ENCODE results near the gene IL17REL. TPM values are rescaled to one million over a fixed set of nuclear protein-coding genes. Genes with fewer than 3 reads are reported as not detected.

IL17REL gene
- total and polyA plus RNA-seq, 2 of the 13 experiments (the other 11 are each of a cell fraction or from before 2014, with no cell fraction given), result not detected

DNA sequence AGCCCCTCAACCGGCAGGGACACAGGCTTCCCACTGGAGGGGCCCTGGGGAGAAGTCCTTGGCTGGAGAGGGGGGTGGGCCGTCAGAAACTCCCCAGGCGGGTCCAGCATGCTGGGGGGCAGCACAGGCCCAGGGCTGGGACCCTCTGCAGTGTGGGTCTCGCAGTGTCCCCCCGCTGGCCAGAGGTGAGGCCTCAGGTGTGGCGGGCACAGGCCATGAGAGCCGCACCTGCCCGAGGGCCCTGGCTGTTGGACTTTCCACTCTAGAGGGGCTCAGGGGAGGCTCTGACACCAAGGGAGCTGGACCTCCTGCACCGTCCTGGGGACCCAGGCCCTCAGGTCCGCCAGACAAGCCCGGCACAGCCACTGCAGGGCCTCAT is 62.7 kb downstream of the IL17REL start (continued):
- TF ChIP-seq SAFB2 (CRISPR knock-in tag; IDR thresholded peaks at IDR 0.05; ENCODE audit: borderline replicate concordance, low read depth) (no peak), ZMYM4 (CRISPR knock-in tag; IDR thresholded peaks at IDR 0.05) (no peak), ZNF230 (CRISPR knock-in tag; IDR thresholded peaks at IDR 0.05) (0 out of 2 replicates have a peak, but pooled peaks have one; percentile 4), NFATC3 (CRISPR knock-in tag; IDR thresholded peaks at IDR 0.05) (0 out of 2 replicates have a peak, but pooled peaks have one; percentile 25), CBX1 (IDR thresholded peaks at IDR 0.05; ENCODE audit: low read depth) (no peak), ARNT (IDR thresholded peaks at IDR 0.05) (no peak), ZNF326 (CRISPR knock-in tag; IDR thresholded peaks at IDR 0.05; ENCODE audit: borderline replicate concordance) (no peak), SP2 (CRISPR knock-in tag; IDR thresholded peaks at IDR 0.05) (0 out of 2 replicates have a peak, but pooled peaks have one; percentile 21), ZBTB1 (CRISPR knock-in tag; IDR thresholded peaks at IDR 0.05; ENCODE audit: borderline replicate concordance) (no peak), BCL6 (CRISPR knock-in tag; IDR thresholded peaks at IDR 0.05) (no peak), MAZ (IDR thresholded peaks at IDR 0.05; ENCODE audit: borderline replicate concordance, low read depth, low read length) (peak; percentile 5; the same call in 1 of the 2 replicates), MAZ (CRISPR knock-in tag; IDR thresholded peaks at IDR 0.05; ENCODE audit: low read depth) (no peak), RAD21 (CRISPR knock-in tag; IDR thresholded peaks at IDR 0.05) (0 out of 2 replicates have a peak, but pooled peaks have one; percentile 15), SP5 (CRISPR knock-in tag; IDR thresholded peaks at IDR 0.05; ENCODE audit: borderline replicate concordance, low read depth) (peak; percentile 21; the same call in 1 of the 2 replicates), ZNF382 (CRISPR knock-in tag; IDR thresholded peaks at IDR 0.05; ENCODE audit: borderline replicate concordance) (no peak), MXI1 (IDR thresholded peaks at IDR 0.05; ENCODE audit: borderline replicate concordance, low read depth, low read length) (no peak), ZNF180 (CRISPR knock-in tag; IDR thresholded peaks at IDR 0.05; ENCODE audit: borderline replicate concordance, low read depth) (no peak), RFXANK (CRISPR knock-in tag; IDR thresholded peaks at IDR 0.05) (no peak), ZFAT (CRISPR knock-in tag; conservative IDR thresholded peaks at IDR 0.05) (no peak), ATF7 (IDR thresholded peaks at IDR 0.05) (no peak), ATF7 (CRISPR knock-in tag; IDR thresholded peaks at IDR 0.05) (no peak), ZNF556 (CRISPR knock-in tag; IDR thresholded peaks at IDR 0.05; ENCODE audit: borderline replicate concordance) (0 out of 2 replicates have a peak, but pooled peaks have one; percentile 9), SMARCC2 (IDR thresholded peaks at IDR 0.05) (no peak), ZIK1 (CRISPR knock-in tag; IDR thresholded peaks at IDR 0.05; ENCODE audit: borderline replicate concordance, low read depth) (0 out of 2 replicates have a peak, but pooled peaks have one; percentile 27), FOXK1 (CRISPR knock-in tag; IDR thresholded peaks at IDR 0.05; ENCODE audit: borderline replicate concordance, low read depth) (no peak), ZNF766 (CRISPR knock-in tag; IDR thresholded peaks at IDR 0.05; ENCODE audit: borderline replicate concordance) (no peak)
- TF ChIP-seq, protein P1, sequence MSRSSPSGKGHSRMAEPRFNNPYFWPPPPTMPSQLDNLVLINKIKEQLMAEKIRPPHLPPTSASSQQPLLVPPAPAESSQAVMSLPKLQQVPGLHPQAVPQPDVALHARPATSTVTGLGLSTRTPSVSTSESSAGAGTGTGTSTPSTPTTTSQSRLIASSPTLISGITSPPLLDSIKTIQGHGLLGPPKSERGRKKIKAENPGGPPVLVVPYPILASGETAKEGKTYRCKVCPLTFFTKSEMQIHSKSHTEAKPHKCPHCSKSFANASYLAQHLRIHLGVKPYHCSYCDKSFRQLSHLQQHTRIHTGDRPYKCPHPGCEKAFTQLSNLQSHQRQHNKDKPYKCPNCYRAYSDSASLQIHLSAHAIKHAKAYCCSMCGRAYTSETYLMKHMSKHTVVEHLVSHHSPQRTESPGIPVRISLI (CRISPR knock-in tag; IDR thresholded peaks at IDR 0.05; ENCODE audit: borderline replicate concordance), result no peak
- TF ChIP-seq, protein P2, sequence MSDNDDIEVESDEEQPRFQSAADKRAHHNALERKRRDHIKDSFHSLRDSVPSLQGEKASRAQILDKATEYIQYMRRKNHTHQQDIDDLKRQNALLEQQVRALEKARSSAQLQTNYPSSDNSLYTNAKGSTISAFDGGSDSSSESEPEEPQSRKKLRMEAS (IDR thresholded peaks at IDR 0.05), result peak; percentile 27; the same call in 1 of the 2 replicates
- TF ChIP-seq, protein P3, sequence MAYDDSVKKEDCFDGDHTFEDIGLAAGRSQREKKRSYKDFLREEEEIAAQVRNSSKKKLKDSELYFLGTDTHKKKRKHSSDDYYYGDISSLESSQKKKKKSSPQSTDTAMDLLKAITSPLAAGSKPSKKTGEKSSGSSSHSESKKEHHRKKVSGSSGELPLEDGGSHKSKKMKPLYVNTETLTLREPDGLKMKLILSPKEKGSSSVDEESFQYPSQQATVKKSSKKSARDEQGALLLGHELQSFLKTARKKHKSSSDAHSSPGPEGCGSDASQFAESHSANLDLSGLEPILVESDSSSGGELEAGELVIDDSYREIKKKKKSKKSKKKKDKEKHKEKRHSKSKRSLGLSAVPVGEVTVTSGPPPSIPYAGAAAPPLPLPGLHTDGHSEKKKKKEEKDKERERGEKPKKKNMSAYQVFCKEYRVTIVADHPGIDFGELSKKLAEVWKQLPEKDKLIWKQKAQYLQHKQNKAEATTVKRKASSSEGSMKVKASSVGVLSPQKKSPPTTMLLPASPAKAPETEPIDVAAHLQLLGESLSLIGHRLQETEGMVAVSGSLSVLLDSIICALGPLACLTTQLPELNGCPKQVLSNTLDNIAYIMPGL (CRISPR knock-in tag; IDR thresholded peaks at IDR 0.05; ENCODE audit: borderline replicate concordance in 1 of 2, low read depth in 1 of 2), result no peak; a peak in 1 of 4 replicates
- TF ChIP-seq, protein P4, sequence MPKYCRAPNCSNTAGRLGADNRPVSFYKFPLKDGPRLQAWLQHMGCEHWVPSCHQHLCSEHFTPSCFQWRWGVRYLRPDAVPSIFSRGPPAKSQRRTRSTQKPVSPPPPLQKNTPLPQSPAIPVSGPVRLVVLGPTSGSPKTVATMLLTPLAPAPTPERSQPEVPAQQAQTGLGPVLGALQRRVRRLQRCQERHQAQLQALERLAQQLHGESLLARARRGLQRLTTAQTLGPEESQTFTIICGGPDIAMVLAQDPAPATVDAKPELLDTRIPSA (CRISPR knock-in tag; IDR thresholded peaks at IDR 0.05; ENCODE audit: borderline replicate concordance), result no peak

Measured in HepG2 (cell line).